Sigmoid colon (tissue), 4 donors: Measurements from ENCODE around the gene ITGA5.

Experiments
- EP300 ChIP-seq, 4 donors: sonication (generic); formaldehyde crosslinking; IDR thresholded peaks; one replicate each; pipeline ENCODE4 v1.6.1; 2017; ENCODE audit warnings: antibody characterized with exemption in 4 of 4
- POLR2A ChIP-seq, 2 donors: fragments of 450-650 bp; IDR thresholded peaks; one replicate each; pipeline ENCODE4 v1.6.1; 2016; ENCODE audit warnings: antibody characterized with exemption in 2 of 2, mild to moderate bottlenecking in 2 of 2, moderate library complexity in 2 of 2
- POLR2AphosphoS5 ChIP-seq, 4 donors: sonication (generic); formaldehyde crosslinking; IDR thresholded peaks; one replicate each; pipeline ENCODE4 v1.6.1; 2017; ENCODE audit warnings: antibody characterized with exemption in 4 of 4
- TF ChIP-seq, protein P1 (sequence below), 4 experiments: fragments of 450-650 bp in 3 of 4; fragments of 200-600 bp in 1 of 4; IDR thresholded peaks; one replicate each; pipeline ENCODE4 v1.5.1; 2016 to 2019; ENCODE audit warnings: antibody characterized with exemption in 4 of 4, mild to moderate bottlenecking in 3 of 4, moderate library complexity in 2 of 4

DNA sequence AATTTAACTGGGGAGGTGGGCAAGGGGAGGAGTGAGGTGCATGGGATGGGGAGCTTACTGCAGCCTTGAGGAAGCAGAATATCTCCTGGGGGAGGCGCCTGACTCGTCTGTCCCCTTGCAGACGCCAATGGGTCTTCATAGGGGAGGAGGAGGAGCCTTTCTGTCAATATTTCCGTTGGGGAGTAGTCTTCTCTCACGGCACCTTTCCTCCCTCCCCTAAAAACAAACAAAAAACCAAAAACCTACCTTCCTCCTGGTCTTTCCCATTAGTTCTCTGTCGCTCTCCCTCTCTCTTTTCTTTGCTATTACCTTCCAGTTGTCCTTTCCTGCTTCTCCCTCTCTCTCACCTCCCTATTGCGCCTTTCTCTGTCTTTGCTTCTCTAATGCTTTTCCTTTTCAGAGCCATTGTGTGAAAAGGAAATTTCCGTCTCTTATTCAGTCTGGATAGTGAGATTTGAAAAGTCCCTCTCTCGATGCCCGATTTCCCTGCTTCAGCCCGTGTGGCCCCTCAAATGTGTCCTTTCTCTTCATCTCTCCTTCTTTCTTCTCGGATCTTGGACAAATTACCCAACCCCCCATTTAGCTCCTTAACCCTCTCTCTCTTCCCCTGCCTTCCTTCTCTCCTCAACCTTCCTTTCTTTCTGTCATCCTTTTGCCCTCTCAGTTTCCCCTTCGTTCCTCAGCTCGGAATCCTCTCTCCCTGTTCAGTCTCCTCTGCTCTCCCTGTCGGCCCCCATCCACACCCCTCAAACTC is 60.7 kb downstream of the ITGA5 start:
- TF ChIP-seq, protein P1, sequence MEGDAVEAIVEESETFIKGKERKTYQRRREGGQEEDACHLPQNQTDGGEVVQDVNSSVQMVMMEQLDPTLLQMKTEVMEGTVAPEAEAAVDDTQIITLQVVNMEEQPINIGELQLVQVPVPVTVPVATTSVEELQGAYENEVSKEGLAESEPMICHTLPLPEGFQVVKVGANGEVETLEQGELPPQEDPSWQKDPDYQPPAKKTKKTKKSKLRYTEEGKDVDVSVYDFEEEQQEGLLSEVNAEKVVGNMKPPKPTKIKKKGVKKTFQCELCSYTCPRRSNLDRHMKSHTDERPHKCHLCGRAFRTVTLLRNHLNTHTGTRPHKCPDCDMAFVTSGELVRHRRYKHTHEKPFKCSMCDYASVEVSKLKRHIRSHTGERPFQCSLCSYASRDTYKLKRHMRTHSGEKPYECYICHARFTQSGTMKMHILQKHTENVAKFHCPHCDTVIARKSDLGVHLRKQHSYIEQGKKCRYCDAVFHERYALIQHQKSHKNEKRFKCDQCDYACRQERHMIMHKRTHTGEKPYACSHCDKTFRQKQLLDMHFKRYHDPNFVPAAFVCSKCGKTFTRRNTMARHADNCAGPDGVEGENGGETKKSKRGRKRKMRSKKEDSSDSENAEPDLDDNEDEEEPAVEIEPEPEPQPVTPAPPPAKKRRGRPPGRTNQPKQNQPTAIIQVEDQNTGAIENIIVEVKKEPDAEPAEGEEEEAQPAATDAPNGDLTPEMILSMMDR (IDR thresholded peaks at IDR 0.05) = no peak
- TF ChIP-seq POLR2AphosphoS5 (IDR thresholded peaks at IDR 0.05) = no peak
- TF ChIP-seq POLR2A (IDR thresholded peaks at IDR 0.05) = no peak
- no peak for TF ChIP-seq EP300 (IDR thresholded peaks at IDR 0.05)
